HG03378 (cell line): ENCODE measurements around the gene VWA5B2.

Experiments used
- ATAC-seq: cut with Tn5 transposase; IDR thresholded peaks from one replicate; pipeline ENCODE4 v1.9.1; 2021; ENCODE audit warnings: mild to moderate bottlenecking, moderate library complexity; ENCODE audit not compliant: unreplicated experiment

Gene VWA5B2

GRCh38 chr3:184222521-184222920, 6.9 kb upstream of the VWA5B2 start:
- no peak for ATAC-seq

- no peak for ATAC-seq
Measured at GRCh38 chr3:184223946-184224345, 5.4 kb upstream of the VWA5B2 start.

- ATAC-seq = no peak
Measured at GRCh38 chr3:184227481-184227935, 1.9 kb upstream of the VWA5B2 start.

- ATAC-seq = no peak
Measured at GRCh38 chr3:184228376-184229137, 828 bp upstream of the VWA5B2 start.

GRCh38 chr3:184230081-184230602, 757 bp downstream of the VWA5B2 start:
- ATAC-seq = no peak

- no peak for ATAC-seq
Measured at GRCh38 chr3:184230603-184231528, 1.5 kb downstream of the VWA5B2 start.

GRCh38 chr3:184231671-184232070, 2.3 kb downstream of the VWA5B2 start:
- ATAC-seq = no peak

- ATAC-seq = no peak
Measured at GRCh38 chr3:184233127-184233843, 3.9 kb downstream of the VWA5B2 start.

GRCh38 chr3:184234224-184234623, 4.8 kb downstream of the VWA5B2 start:
- no peak for ATAC-seq

GRCh38 chr3:184234671-184235380, 5.4 kb downstream of the VWA5B2 start:
- no peak for ATAC-seq

- ATAC-seq = no peak
Measured at GRCh38 chr3:184235381-184236032, 6.1 kb downstream of the VWA5B2 start.

- ATAC-seq = no peak
Measured at GRCh38 chr3:184236033-184236410, 6.6 kb downstream of the VWA5B2 start.

GRCh38 chr3:184236636-184237035, 7.3 kb downstream of the VWA5B2 start:
- ATAC-seq = no peak

GRCh38 chr3:184237211-184237610, 7.8 kb downstream of the VWA5B2 start:
- ATAC-seq = no peak

GRCh38 chr3:184237807-184238206, 8.4 kb downstream of the VWA5B2 start:
- ATAC-seq = no peak

- ATAC-seq = no peak
Measured at GRCh38 chr3:184238246-184238818, 8.9 kb downstream of the VWA5B2 start.

- ATAC-seq = no peak
Measured at GRCh38 chr3:184239221-184239620, 9.8 kb downstream of the VWA5B2 start.

GRCh38 chr3:184239708-184240107, 10.3 kb downstream of the VWA5B2 start:
- ATAC-seq = no peak

- ATAC-seq = no peak
Measured at GRCh38 chr3:184240384-184241140, 11.2 kb downstream of the VWA5B2 start.
